ENCODE results near the gene SLC12A8. TPM values are rescaled to one million over a fixed set of nuclear protein-coding genes. Genes with fewer than 3 reads are reported as not detected.
A peak's percentile ranks its signal among the peaks of the same experiment; 100 is the strongest.

Gene SLC12A8
- total RNA-seq, 4 donors from 2014 or later = 2.3 to 13.1 (median 3.9) TPM

GRCh38 chr3:125166599-125167136 is 45.9 kb downstream of the SLC12A8 start:
- 49 to 59% methylated on average over 13 of the region's 13 CpGs for WGBS, 2 donors
- DNase-seq (ENCODE audit: low spot score in 2 of 2) = no peak
- H3K4me3 ChIP-seq (ENCODE audit: low read depth, poor library complexity, severe bottlenecking) = no peak overlapping the region
- TF ChIP-seq, protein P1, sequence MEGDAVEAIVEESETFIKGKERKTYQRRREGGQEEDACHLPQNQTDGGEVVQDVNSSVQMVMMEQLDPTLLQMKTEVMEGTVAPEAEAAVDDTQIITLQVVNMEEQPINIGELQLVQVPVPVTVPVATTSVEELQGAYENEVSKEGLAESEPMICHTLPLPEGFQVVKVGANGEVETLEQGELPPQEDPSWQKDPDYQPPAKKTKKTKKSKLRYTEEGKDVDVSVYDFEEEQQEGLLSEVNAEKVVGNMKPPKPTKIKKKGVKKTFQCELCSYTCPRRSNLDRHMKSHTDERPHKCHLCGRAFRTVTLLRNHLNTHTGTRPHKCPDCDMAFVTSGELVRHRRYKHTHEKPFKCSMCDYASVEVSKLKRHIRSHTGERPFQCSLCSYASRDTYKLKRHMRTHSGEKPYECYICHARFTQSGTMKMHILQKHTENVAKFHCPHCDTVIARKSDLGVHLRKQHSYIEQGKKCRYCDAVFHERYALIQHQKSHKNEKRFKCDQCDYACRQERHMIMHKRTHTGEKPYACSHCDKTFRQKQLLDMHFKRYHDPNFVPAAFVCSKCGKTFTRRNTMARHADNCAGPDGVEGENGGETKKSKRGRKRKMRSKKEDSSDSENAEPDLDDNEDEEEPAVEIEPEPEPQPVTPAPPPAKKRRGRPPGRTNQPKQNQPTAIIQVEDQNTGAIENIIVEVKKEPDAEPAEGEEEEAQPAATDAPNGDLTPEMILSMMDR (IDR thresholded peaks at IDR 0.05) = no peak
- no peak for TF ChIP-seq POLR2A (IDR thresholded peaks at IDR 0.05)
- intact Hi-C loops (cut with DNase I; ENCODE audit: low total_unique reads) = no loop called here

DNA sequence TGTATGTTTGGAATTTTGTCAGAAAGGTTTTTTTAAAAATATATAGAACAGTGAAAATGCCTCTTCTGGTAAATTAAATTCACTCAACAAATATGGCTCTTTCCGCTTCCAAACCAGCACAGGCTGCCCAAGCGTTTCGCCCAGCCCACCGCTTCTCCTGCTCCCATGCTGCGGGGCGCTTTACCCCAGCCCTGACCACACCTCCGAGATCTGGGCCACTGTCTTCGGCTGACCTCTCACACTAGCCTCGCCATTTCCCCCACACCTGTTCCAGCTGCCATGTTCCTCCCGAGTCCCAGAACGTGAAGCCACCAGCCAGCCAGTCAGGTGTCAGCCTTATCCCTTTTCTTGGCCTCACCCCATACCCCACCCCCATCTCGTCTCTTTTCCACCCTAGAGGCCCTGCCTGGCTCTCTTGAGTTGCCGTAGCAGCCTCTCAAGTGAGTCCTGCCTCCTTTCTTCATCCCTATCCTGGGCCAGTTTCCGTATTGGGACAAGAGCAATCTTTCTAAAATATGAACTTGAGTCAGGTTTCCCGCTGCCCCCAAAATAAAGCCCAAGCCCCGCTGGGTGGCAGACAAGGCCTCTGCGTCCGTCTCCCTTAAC is 46.5 kb downstream of the SLC12A8 start:
- intact Hi-C loops (cut with DNase I; ENCODE audit: low total_unique reads) = no loop called here
- no peak for TF ChIP-seq POLR2A (IDR thresholded peaks at IDR 0.05)
- TF ChIP-seq, protein P1 (IDR thresholded peaks at IDR 0.05) = no peak
- WGBS, 2 donors = 83 to 84% methylated on average over 18 of the region's 18 CpGs
- no peak overlapping the region for H3K4me3 ChIP-seq (ENCODE audit: low read depth, poor library complexity, severe bottlenecking)
- peak in 1 of 2 donors; percentile 80 for DNase-seq (ENCODE audit: low spot score in 2 of 2)

GRCh38 chr3:125165189-125165947 is 47.2 kb downstream of the SLC12A8 start:
- TF ChIP-seq, protein P1 (IDR thresholded peaks at IDR 0.05) = no peak
- no peak for TF ChIP-seq POLR2A (IDR thresholded peaks at IDR 0.05)
- intact Hi-C loops (cut with DNase I; ENCODE audit: low total_unique reads) = no loop called here
- 77 to 79% methylated on average over 15 to 16 of the region's 17 CpGs for WGBS, 2 donors
- peak in 1 of 2 donors; percentile 83 for DNase-seq (ENCODE audit: low spot score in 2 of 2)
- no peak overlapping the region for H3K4me3 ChIP-seq (ENCODE audit: low read depth, poor library complexity, severe bottlenecking)

- 71 to 73% methylated on average over 15 of the region's 15 CpGs for WGBS, 2 donors
- no peak overlapping the region for H3K4me3 ChIP-seq (ENCODE audit: low read depth, poor library complexity, severe bottlenecking)
- peak in 1 of 2 donors; percentile 79 for DNase-seq (ENCODE audit: low spot score in 2 of 2)
- no peak for TF ChIP-seq POLR2A (IDR thresholded peaks at IDR 0.05)
- TF ChIP-seq, protein P1 (IDR thresholded peaks at IDR 0.05) = no peak
- intact Hi-C loops (cut with DNase I; ENCODE audit: low total_unique reads) = no loop called here
Observed at GRCh38 chr3:125163739-125164601, 48.6 kb downstream of the SLC12A8 start.

- TF ChIP-seq POLR2A (IDR thresholded peaks at IDR 0.05) = no peak
- TF ChIP-seq, protein P1 (IDR thresholded peaks at IDR 0.05) = no peak
- H3K4me3 ChIP-seq (ENCODE audit: low read depth, poor library complexity, severe bottlenecking) = no peak overlapping the region
- intact Hi-C loops (cut with DNase I; ENCODE audit: low total_unique reads) = no loop called here
- no peak for DNase-seq (ENCODE audit: low spot score in 2 of 2)
- WGBS, 2 donors = 52 to 53% methylated on average over 12 of the region's 12 CpGs
Observed at GRCh38 chr3:125161607-125162219, 50.8 kb downstream of the SLC12A8 start.
